DOHH2 (cell line): Measurements from ENCODE around the gene DSCAM.

Experiments
- EZH2phosphoT487 ChIP-seq: fragments of 200-600 bp; sonication (generic); IDR thresholded peaks from 2 replicates; pipeline ENCODE4 v1.6.1; 2017; ENCODE audit warnings: borderline replicate concordance, mild to moderate bottlenecking, antibody characterized with exemption, low read length, moderate library complexity, mixed read lengths
- TF ChIP-seq, protein P1 (sequence below): fragments of 200-600 bp; sonication (generic); IDR thresholded peaks from one replicate; pipeline ENCODE4 v1.5.1; 2014; ENCODE audit warnings: antibody characterized with exemption, mild to moderate bottlenecking, low read depth, low read length; ENCODE audit not compliant: poor library complexity, severe bottlenecking

DNA sequence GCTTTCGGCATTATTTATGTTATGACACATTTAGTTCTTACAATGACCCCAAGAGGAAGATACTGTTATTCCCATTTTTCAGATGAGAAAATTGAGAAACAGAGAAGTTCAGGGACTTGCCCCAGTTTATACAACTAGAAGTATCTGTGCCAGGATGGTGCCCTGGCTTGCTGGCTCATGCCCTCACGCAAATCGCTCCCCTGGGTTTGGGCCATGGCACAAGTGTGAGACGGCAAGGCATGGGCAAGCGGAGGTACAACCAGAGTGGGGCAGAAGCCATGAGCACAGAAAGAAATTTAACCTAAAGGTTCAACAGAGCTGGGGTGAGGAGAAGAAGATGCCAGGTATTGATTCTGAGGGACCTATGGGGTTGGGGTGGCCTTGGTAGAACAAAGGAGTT is 469.8 kb downstream of the DSCAM start:
- TF ChIP-seq, protein P1, sequence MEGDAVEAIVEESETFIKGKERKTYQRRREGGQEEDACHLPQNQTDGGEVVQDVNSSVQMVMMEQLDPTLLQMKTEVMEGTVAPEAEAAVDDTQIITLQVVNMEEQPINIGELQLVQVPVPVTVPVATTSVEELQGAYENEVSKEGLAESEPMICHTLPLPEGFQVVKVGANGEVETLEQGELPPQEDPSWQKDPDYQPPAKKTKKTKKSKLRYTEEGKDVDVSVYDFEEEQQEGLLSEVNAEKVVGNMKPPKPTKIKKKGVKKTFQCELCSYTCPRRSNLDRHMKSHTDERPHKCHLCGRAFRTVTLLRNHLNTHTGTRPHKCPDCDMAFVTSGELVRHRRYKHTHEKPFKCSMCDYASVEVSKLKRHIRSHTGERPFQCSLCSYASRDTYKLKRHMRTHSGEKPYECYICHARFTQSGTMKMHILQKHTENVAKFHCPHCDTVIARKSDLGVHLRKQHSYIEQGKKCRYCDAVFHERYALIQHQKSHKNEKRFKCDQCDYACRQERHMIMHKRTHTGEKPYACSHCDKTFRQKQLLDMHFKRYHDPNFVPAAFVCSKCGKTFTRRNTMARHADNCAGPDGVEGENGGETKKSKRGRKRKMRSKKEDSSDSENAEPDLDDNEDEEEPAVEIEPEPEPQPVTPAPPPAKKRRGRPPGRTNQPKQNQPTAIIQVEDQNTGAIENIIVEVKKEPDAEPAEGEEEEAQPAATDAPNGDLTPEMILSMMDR: no peak
- TF ChIP-seq EZH2phosphoT487: no peak
